GM23248 (cell line): ENCODE results near the gene JSRP1. TPM values are rescaled to one million over a fixed set of nuclear protein-coding genes. Genes with fewer than 3 reads are reported as not detected.

Experiments used
- DNase-seq: peaks from one replicate; pipeline ENCODE4 v3.0.0-alpha.2; 2015
- H2AFZ ChIP-seq: fragments of 200-600 bp; sonication (generic); 2 replicates; pipeline ENCODE4 v1.6.1; 2016; ENCODE audit warnings: antibody characterized with exemption
- H3F3A ChIP-seq: fragments of 200-600 bp; sonication (generic); 2 replicates; pipeline ENCODE4 v1.6.1; 2016; ENCODE audit warnings: mild to moderate bottlenecking, antibody characterized with exemption, mixed run types; ENCODE audit not compliant: insufficient read depth
- H3K27ac ChIP-seq: fragments of 200-600 bp; sonication (generic); 2 replicates; pipeline ENCODE4 v1.5.1; 2016; ENCODE audit warnings: mild to moderate bottlenecking
- H3K27me3 ChIP-seq: fragments of 200-600 bp; sonication (generic); replicated peaks from 2 replicates; pipeline ENCODE4 v1.6.1; 2016; ENCODE audit warnings: mild to moderate bottlenecking; ENCODE audit not compliant: insufficient read depth
- H3K36me3 ChIP-seq: fragments of 200-600 bp; sonication (generic); 2 replicates; pipeline ENCODE4 v1.6.1; 2016; ENCODE audit warnings: low read depth, mild to moderate bottlenecking
- H3K4me1 ChIP-seq: fragments of 200-600 bp; sonication (generic); 2 replicates; pipeline ENCODE4 v1.6.1; 2016; ENCODE audit warnings: mild to moderate bottlenecking; ENCODE audit not compliant: insufficient read depth
- H3K4me2 ChIP-seq: fragments of 200-600 bp; sonication (generic); one replicate; pipeline ENCODE4 v1.6.1; 2016; ENCODE audit warnings: mild to moderate bottlenecking; ENCODE audit not compliant: unreplicated experiment
- H3K4me3 ChIP-seq: fragments of 200-600 bp; sonication (generic); 2 replicates; pipeline ENCODE4 v1.5.1; 2016; ENCODE audit warnings: mild to moderate bottlenecking
- H3K79me2 ChIP-seq: fragments of 200-600 bp; sonication (generic); 2 replicates; pipeline ENCODE4 v1.6.1; 2016; ENCODE audit warnings: mild to moderate bottlenecking; ENCODE audit not compliant: insufficient read depth
- H3K9ac ChIP-seq: fragments of 200-600 bp; sonication (generic); 2 replicates; pipeline ENCODE4 v1.6.1; 2016; ENCODE audit warnings: mild to moderate bottlenecking
- H3K9me2 ChIP-seq: fragments of 200-600 bp; sonication (generic); 2 replicates; pipeline ENCODE4 v1.6.1; 2016; ENCODE audit warnings: mixed run types, mild to moderate bottlenecking, moderate library complexity; ENCODE audit not compliant: insufficient read depth
- H3K9me3 ChIP-seq: fragments of 200-600 bp; sonication (generic); one replicate; pipeline ENCODE4 v1.6.1; 2017; ENCODE audit warnings: low read depth
- H4K20me1 ChIP-seq: fragments of 200-600 bp; sonication (generic); 2 replicates; pipeline ENCODE4 v1.6.0; 2016; ENCODE audit not compliant: insufficient read depth
- EZH2 ChIP-seq: fragments of 200-600 bp; sonication (generic); IDR thresholded peaks from 2 replicates; pipeline ENCODE4 v1.6.1; 2018; ENCODE audit warnings: antibody characterized with exemption, mild to moderate bottlenecking; ENCODE audit not compliant: insufficient read depth, poor library complexity, severe bottlenecking
- EZH2phosphoT487 ChIP-seq: fragments of 200-600 bp; sonication (generic); IDR thresholded peaks from 2 replicates; pipeline ENCODE4 v1.6.1; 2018; ENCODE audit warnings: antibody characterized with exemption, moderate library complexity, mild to moderate bottlenecking, low read depth; ENCODE audit not compliant: insufficient read depth
- WGBS, 2 experiments: methylation state at CpG; one replicate each; pipeline ENCODE4 v1.1.6; 2015 to 2017; ENCODE audit warnings: low lambda C conversion rate in 2 of 2, low coverage in 1 of 2; ENCODE audit errors: missing lambda C conversion rate in 2 of 2; 5-methylcytosine and 5-hydroxymethylcytosine counted together
- in situ Hi-C: fragments of 300-500 bp; cut with MboI; formaldehyde crosslinking; loops from 2 replicates; pipeline ENCODE4 v1.15.0; 2020
- polyA plus RNA-seq: library from polyadenylated mRNA; unstranded; fragments of >200 nt; fragmentation: Nextera tagmentation; extraction: Ambion mirVana; gene quantifications from 2 replicates; pipeline ENCODE4 v1.2.1, GENCODE V29; 2016
- total RNA-seq: library from RNA; depleted of rRNA; stranded (reverse); fragments of >200 nt; shearing (Covaris generic); gene quantifications from 2 replicates; pipeline ENCODE4 v1.2.3, GENCODE V29; 2014

JSRP1 gene
- total and polyA plus RNA-seq, 2 experiments from 2014 or later: not detected

GRCh38 chr19:2226051-2226839, 30.0 kb downstream of the JSRP1 start:
- Histone ChIP-seq H3K4me2 (no peak overlapping the region), H2AFZ (no peak overlapping the region), H3K4me3 (no peak overlapping the region), H3K27me3 (no peaks in the 10 kb centered on the region), H3K9me2 (no peaks in the 10 kb centered on the region), H3K36me3 (peaks cover 2% of the 10 kb centered on the region; the same call in 1 of the 2 replicates), H3K9me3 (no peaks in the 10 kb centered on the region), H3K9ac (no peak overlapping the region), H3K4me1 (no peaks in the 10 kb centered on the region), H3K27ac (no peak overlapping the region), H4K20me1 (no peaks in the 10 kb centered on the region), H3K79me2 (peaks cover 5% of the 10 kb centered on the region; the same call in 1 of the 2 replicates), H3F3A (peaks cover 5% of the 10 kb centered on the region; the same call in 1 of the 2 replicates)
- 93 to 94% methylated on average over 41 to 59 of the region's 59 CpGs for WGBS, 2 experiments
- TF ChIP-seq EZH2 (no peak), EZH2phosphoT487 (no peak)
- no peak for DNase-seq
- in situ Hi-C loops: no loop called here

DNA sequence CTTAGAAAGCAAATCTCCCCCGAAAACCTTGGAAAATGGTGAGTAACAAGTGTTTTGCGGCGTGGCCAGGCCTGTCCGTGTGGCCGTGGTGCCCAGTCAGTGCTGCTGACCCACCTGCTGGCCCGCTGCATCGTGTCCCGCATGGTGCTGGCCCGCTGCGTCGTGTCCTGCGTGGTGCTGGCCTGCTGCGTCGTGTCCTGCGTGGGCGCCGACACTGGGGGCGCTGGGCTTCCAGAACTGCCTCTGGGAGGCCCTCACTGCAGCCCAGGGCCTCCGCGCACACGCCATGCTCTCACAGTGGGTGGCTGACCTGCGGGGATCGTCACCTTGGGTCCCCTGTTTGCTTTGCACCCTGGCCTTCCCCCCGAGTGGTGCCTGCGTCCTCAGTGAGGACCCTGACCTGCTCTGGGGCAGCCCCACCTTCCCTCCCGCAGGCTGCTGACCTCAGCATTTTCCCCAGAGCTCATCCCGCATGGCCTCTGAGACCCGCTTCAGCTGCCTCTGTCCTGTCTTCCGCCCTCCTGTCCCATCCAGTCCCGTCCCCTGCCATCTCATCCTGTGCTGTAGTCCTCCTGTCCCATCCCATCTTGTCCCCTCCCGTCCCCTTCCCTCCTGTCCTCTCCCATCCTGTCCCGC, 30.7 kb downstream of the JSRP1 start:
- H2AFZ ChIP-seq: no peak overlapping the region
- WGBS, 2 experiments: 97 to 99% methylated on average over 29 to 32 of the region's 32 CpGs
- H3K4me3 ChIP-seq: no peak overlapping the region
- no peak overlapping the region for H3K27ac ChIP-seq
- H4K20me1 ChIP-seq: no peaks in the 10 kb centered on the region
- peaks cover 8% of the 10 kb centered on the region; the same call in 1 of the 2 replicates for H3K79me2 ChIP-seq
- H3K4me1 ChIP-seq: no peaks in the 10 kb centered on the region
- no peaks in the 10 kb centered on the region for H3K9me2 ChIP-seq
- H3K27me3 ChIP-seq: no peaks in the 10 kb centered on the region
- H3K4me2 ChIP-seq: no peak overlapping the region
- in situ Hi-C loops: no loop called here
- no peaks in the 10 kb centered on the region for H3K9me3 ChIP-seq
- peaks cover 4% of the 10 kb centered on the region; the same call in 1 of the 2 replicates for H3F3A ChIP-seq
- DNase-seq: no peak
- peaks cover 2% of the 10 kb centered on the region; the same call in 1 of the 2 replicates for H3K36me3 ChIP-seq
- TF ChIP-seq EZH2: no peak
- TF ChIP-seq EZH2phosphoT487: no peak
- no peak overlapping the region for H3K9ac ChIP-seq

- Histone ChIP-seq H3K4me1 (no peaks in the 10 kb centered on the region), H4K20me1 (no peaks in the 10 kb centered on the region), H3K9ac (no peak overlapping the region), H3K36me3 (peaks cover 2% of the 10 kb centered on the region; the same call in 1 of the 2 replicates), H3K27ac (no peak overlapping the region), H3K4me3 (no peak overlapping the region), H3K79me2 (peaks cover 13% of the 10 kb centered on the region; the same call in 1 of the 2 replicates), H3F3A (no peaks in the 10 kb centered on the region), H3K9me3 (no peaks in the 10 kb centered on the region), H3K4me2 (no peak overlapping the region), H3K27me3 (no peaks in the 10 kb centered on the region), H3K9me2 (no peaks in the 10 kb centered on the region), H2AFZ (no peak overlapping the region)
- WGBS, 2 experiments: 88 to 90% methylated on average over 13 of the region's 13 CpGs
- in situ Hi-C loops: no loop called here
- TF ChIP-seq EZH2 (no peak), EZH2phosphoT487 (no peak)
- no peak for DNase-seq
These were observed 31.4 kb downstream of the JSRP1 start for GRCh38 chr19:2224754-2225349.

GRCh38 chr19:2223959-2224358, 32.3 kb downstream of the JSRP1 start:
- Histone ChIP-seq H3K79me2 (peaks cover 13% of the 10 kb centered on the region; the same call in 1 of the 2 replicates), H3K9me2 (no peaks in the 10 kb centered on the region), H4K20me1 (no peaks in the 10 kb centered on the region), H3K27ac (no peak overlapping the region), H3K9ac (no peak overlapping the region), H3K27me3 (no peaks in the 10 kb centered on the region), H3K36me3 (peaks cover 2% of the 10 kb centered on the region; the same call in 1 of the 2 replicates), H3K4me2 (no peak overlapping the region), H2AFZ (no peak overlapping the region), H3F3A (no peaks in the 10 kb centered on the region), H3K9me3 (no peaks in the 10 kb centered on the region), H3K4me3 (no peak overlapping the region), H3K4me1 (no peaks in the 10 kb centered on the region)
- no peak for DNase-seq
- 85 to 91% methylated on average over 14 of the region's 14 CpGs for WGBS, 2 experiments
- no peak for TF ChIP-seq EZH2
- TF ChIP-seq EZH2phosphoT487: no peak
- in situ Hi-C loops: no loop called here
